Esophagus muscularis mucosa (tissue), 4 donors: Measurements from ENCODE around the gene ZSCAN5A. TPM values are rescaled to one million over a fixed set of nuclear protein-coding genes. Genes with fewer than 3 reads are reported as not detected.
"Not testable (repeated sequence)": the region's sequence is repeated elsewhere in the genome, so short reads cannot be mapped to it uniquely, and the experiment has no call there.

ENCODE experiments used
- DNase-seq: peaks from one replicate; pipeline ENCODE4 v3.0.0-alpha.2; 2017; ENCODE audit errors: extremely low spot score
- H3K27ac ChIP-seq, 4 donors: fragments of 200-600 bp; sonication (generic); replicated peaks in 1 of 4; 1 replicate in 3 of 4; 2 replicates in 1 of 4; pipeline ENCODE4 v1.5.1; 2016 to 2019; ENCODE audit warnings: mild to moderate bottlenecking in 1 of 4
- H3K27me3 ChIP-seq, 4 donors: fragments of 200-600 bp; sonication (generic); one replicate each; pipeline versions ENCODE4 v1.5.1 to v1.6.0; 2016 to 2019
- H3K36me3 ChIP-seq, 4 donors: fragments of 200-600 bp; sonication (generic); one replicate each; pipeline ENCODE4 v1.5.1; 2016 to 2019
- H3K4me1 ChIP-seq, 4 donors: fragments of 200-600 bp; sonication (generic); one replicate each; pipeline ENCODE4 v1.5.1; 2016 to 2019
- H3K4me3 ChIP-seq, 4 donors: fragments of 200-600 bp; sonication (generic); 1 replicate in 2 of 4; 2 replicates in 2 of 4; pipeline ENCODE4 v1.5.1; 2016 to 2019; ENCODE audit warnings: mild to moderate bottlenecking in 4 of 4, moderate library complexity in 1 of 4
- H3K9me3 ChIP-seq, 4 donors: fragments of 200-600 bp; sonication (generic); 1 replicate in 3 of 4; 2 replicates in 1 of 4; pipeline ENCODE4 v1.5.1; 2016 to 2019
- EP300 ChIP-seq: sonication (generic); formaldehyde crosslinking; IDR thresholded peaks from one replicate; pipeline ENCODE4 v1.6.1; 2017; ENCODE audit warnings: antibody characterized with exemption
- POLR2A ChIP-seq: fragments of 450-650 bp; IDR thresholded peaks from one replicate; pipeline ENCODE4 v1.6.1; 2017; ENCODE audit warnings: antibody characterized with exemption, moderate library complexity, mild to moderate bottlenecking, low read depth
- POLR2AphosphoS5 ChIP-seq, 2 donors: sonication (generic); formaldehyde crosslinking; IDR thresholded peaks; one replicate each; pipeline ENCODE4 v1.6.1; 2017; ENCODE audit warnings: antibody characterized with exemption in 2 of 2
- WGBS: methylation state at CpG from one replicate; pipeline ENCODE4 v1.1.5; 2018; 5-methylcytosine and 5-hydroxymethylcytosine counted together
- intact Hi-C: fragments of 100-400 bp; cut with DNase I; formaldehyde crosslinking; loops from one replicate; pipeline ENCODE4 v1.15.1; 2023
- total RNA-seq, 4 donors: library from RNA; depleted of rRNA; stranded (reverse); fragments of >200 nt; gene quantifications; one replicate each; pipeline versions ENCODE4 v1.1.0 to v1.2.1, GENCODE V29; 2016
- TF ChIP-seq, protein P1 (sequence below), 3 experiments: fragments of 200-600 bp in 2 of 3; fragments of 450-650 bp in 1 of 3; sonication (generic) in 2 of 3; IDR thresholded peaks; one replicate each; pipeline ENCODE4 v1.5.1; 2017 to 2019; ENCODE audit warnings: antibody characterized with exemption in 3 of 3, mild to moderate bottlenecking in 2 of 3, moderate library complexity in 1 of 3

The ZSCAN5A gene
- total RNA-seq, 4 donors from 2014 or later: 3.7 to 9.9 (median 6.7) TPM

DNA sequence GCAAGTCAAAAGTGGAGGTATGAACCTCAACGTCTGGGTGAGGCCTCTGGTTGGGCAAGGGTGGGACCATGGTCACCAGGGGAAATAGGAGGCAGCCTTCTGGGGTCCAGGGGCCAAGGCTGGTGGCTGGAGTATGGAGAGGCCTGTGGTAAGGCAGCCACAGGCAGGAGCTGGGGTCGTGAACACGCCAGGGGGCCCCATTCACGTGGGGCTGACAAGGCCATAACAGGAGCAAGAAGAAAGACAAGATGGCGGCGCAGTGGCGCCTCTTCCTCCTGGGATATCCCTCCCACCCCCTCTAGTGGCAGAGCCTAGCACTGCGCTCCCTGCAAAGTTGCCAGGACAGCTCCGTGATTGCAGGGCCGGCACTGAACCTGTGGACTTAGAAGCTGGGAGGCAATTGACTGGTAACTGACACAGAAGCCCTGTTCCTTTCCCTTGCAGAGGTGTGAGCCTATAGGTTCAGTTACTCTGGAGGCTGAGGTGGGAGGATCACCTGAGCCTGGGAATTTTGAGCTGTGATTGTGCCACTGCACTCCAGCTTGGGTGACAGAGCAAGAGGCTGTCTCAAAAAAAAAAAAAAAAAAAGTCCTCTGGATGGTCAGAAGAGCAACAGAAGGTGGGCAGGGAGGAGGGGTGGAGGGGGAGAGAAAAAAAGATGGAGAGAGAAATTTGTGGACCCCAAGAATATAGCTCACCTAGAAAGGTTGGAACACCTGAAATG, 61.8 kb downstream of the ZSCAN5A start:
- 40% methylated on average over 7 of the region's 10 CpGs for WGBS
- intact Hi-C loops: loop anchor here (5.0 kb wide), 2 partner anchors 99 to 176 kb away; no protein-coding TSS in a partner anchor
- DNase-seq: peak; percentile 92
- H3K27ac ChIP-seq: no peak overlapping the region
- no peaks in the 10 kb centered on the region for H3K36me3 ChIP-seq
- H3K4me3 ChIP-seq: no peak overlapping the region
- peaks cover 0 to 18% (median under 1%) of the 10 kb centered on the region in 4 donors for H3K27me3 ChIP-seq
- no peak for TF ChIP-seq POLR2AphosphoS5 (IDR thresholded peaks at IDR 0.05)
- TF ChIP-seq, protein P1, sequence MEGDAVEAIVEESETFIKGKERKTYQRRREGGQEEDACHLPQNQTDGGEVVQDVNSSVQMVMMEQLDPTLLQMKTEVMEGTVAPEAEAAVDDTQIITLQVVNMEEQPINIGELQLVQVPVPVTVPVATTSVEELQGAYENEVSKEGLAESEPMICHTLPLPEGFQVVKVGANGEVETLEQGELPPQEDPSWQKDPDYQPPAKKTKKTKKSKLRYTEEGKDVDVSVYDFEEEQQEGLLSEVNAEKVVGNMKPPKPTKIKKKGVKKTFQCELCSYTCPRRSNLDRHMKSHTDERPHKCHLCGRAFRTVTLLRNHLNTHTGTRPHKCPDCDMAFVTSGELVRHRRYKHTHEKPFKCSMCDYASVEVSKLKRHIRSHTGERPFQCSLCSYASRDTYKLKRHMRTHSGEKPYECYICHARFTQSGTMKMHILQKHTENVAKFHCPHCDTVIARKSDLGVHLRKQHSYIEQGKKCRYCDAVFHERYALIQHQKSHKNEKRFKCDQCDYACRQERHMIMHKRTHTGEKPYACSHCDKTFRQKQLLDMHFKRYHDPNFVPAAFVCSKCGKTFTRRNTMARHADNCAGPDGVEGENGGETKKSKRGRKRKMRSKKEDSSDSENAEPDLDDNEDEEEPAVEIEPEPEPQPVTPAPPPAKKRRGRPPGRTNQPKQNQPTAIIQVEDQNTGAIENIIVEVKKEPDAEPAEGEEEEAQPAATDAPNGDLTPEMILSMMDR (IDR thresholded peaks at IDR 0.05): peak; percentile 68 to 94 (median 73)
- H3K9me3 ChIP-seq: no peaks in the 10 kb centered on the region
- peaks cover 0 to 4% (median 0%) of the 10 kb centered on the region in 4 donors for H3K4me1 ChIP-seq

DNA sequence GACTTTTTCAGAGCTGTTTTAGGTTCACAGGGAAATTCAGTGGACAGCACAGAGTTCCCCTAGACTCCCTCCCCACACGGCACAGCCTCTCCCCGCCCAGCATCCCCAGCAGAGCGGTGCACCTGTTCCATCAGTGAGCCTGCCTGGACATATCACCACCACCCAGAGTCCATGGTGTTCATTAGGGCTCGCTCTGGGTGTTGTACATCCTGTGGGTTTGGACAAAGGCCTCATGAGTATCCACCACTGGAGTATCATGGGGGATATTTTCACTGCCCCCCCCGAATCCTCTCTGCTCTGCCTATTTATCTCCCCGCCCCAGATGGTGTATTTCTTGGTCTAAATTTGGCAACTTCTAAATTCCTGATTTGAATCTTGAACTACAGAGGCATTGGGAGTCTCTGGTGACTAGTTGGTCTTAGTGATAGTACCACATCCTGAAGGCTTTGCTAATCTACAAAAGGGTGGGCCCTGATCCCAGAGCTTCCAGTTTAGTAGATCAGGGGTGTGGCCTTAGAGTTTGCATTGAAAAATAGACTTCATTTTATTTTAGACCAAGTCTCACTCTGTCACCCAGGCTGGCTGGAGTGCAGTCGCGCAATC, 65.8 kb downstream of the ZSCAN5A start:
- 96% methylated on average over 8 of the region's 8 CpGs for WGBS
- H3K9me3 ChIP-seq, H3K27ac ChIP-seq, H3K27me3 ChIP-seq, H3K4me1 ChIP-seq, H3K4me3 ChIP-seq, intact Hi-C loops, DNase-seq, H3K36me3 ChIP-seq: not testable (repeated sequence)

GRCh38 chr19:56245764-56246163, 68.9 kb downstream of the ZSCAN5A start:
- H3K4me1 ChIP-seq, intact Hi-C loops, DNase-seq, H3K27me3 ChIP-seq, H3K4me3 ChIP-seq, H3K9me3 ChIP-seq, H3K36me3 ChIP-seq, H3K27ac ChIP-seq: not testable (repeated sequence)
- 66% methylated on average over 4 of the region's 4 CpGs for WGBS

DNA sequence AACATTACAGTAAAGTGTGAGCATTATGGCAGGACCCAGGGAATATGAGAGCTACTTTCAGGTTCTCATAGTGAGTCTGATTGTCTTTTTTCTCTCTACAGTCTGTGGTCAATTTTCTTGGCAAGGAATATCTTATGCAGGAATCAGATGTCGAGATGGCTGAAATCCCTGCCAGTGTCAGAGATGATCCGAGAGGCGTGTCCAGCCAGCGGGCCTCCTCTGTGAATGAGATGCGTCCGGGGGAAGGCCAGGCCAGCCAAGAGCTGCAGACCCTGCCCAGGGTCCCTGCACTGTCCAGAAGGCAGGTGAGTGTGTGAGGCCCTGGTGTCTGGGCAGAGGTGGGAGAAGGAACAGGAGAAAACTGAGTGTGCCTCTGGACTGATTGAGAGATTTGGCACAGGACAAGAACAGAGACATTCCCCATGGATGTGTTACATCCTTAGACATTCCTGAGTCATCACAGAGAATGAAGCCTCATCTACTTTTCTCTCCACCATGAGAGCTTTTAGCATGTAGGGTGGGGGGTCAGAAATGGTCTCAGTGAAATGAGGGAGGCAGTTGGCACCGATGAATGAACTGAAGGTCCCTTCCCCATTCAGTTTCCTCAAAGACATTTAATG, 69.4 kb downstream of the ZSCAN5A start:
- DNase-seq: no peak
- intact Hi-C loops: no loop called here
- Histone ChIP-seq H3K4me1 (no peaks in the 10 kb centered on the region), H3K36me3 (no peaks in the 10 kb centered on the region), H3K4me3 (no peak overlapping the region), H3K27me3 (no peaks in the 10 kb centered on the region), H3K9me3 (no peaks in the 10 kb centered on the region), H3K27ac (no peak overlapping the region)
- WGBS: 79% methylated on average over 7 of the region's 7 CpGs
- TF ChIP-seq EP300: no peak
- no peak for TF ChIP-seq POLR2AphosphoS5 (IDR thresholded peaks at IDR 0.05)
- TF ChIP-seq, protein P1 (IDR thresholded peaks at IDR 0.05): no peak
- no peak for TF ChIP-seq POLR2A

DNA sequence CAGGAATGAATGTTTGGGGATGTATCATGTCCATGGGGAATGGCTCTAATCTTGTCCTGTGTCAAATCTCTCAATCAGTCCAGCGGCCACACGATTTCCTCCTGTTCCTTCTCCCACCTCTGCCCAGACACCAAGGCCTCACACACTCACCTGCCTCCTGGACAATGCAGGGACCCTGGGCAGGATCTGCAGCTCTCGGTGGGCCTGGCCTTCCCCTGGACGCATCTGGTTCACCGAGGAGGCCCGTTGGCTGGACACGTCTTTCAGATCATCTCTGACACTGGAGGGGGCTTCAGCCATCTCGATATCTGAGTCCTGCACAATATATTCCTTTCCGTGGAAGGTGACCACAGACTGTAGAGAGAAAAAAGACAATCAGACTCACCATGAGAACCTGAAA, 91.2 kb downstream of the ZSCAN5A start:
- intact Hi-C loops: no loop called here
- no peak overlapping the region for H3K27ac ChIP-seq
- no peaks in the 10 kb centered on the region for H3K4me1 ChIP-seq
- TF ChIP-seq POLR2A: no peak
- TF ChIP-seq, protein P1 (IDR thresholded peaks at IDR 0.05): no peak
- 93% methylated on average over 9 of the region's 9 CpGs for WGBS
- no peak for DNase-seq
- H3K9me3 ChIP-seq: no peaks in the 10 kb centered on the region
- H3K4me3 ChIP-seq: no peak overlapping the region
- H3K27me3 ChIP-seq: no peaks in the 10 kb centered on the region
- peaks cover 0 to 22% (median 14%) of the 10 kb centered on the region in 4 donors for H3K36me3 ChIP-seq
